GM21737 (cell line): ENCODE measurements around the gene CD163.
"Not testable (repeated sequence)": the region's sequence is repeated elsewhere in the genome, so short reads cannot be mapped to it uniquely, and the experiment has no call there.

Source experiments
- ATAC-seq: cut with Tn5 transposase; IDR thresholded peaks from one replicate; pipeline ENCODE4 v1.9.1; 2021; ENCODE audit warnings: mild to moderate bottlenecking, moderate library complexity; ENCODE audit not compliant: unreplicated experiment

Gene CD163

GRCh38 chr12:7451756-7452155, 51.8 kb downstream of the CD163 start:
- no peak for ATAC-seq

- ATAC-seq: no peak
These were observed 52.9 kb downstream of the CD163 start for GRCh38 chr12:7450667-7451066.

- ATAC-seq: no peak
These were observed 55.5 kb downstream of the CD163 start for GRCh38 chr12:7448099-7448498.

- no peak for ATAC-seq
These were observed 59.0 kb downstream of the CD163 start for GRCh38 chr12:7444537-7444936.

GRCh38 chr12:7444076-7444475, 59.5 kb downstream of the CD163 start, which contains the start of gene CD163L1:
TSS of gene CD163L1 (minus strand) at chr12:7444153. CDS start at chr12:7444127, 26 bp downstream.
- ATAC-seq: no peak

GRCh38 chr12:7441216-7441615, 62.4 kb downstream of the CD163 start:
- ATAC-seq: no peak

GRCh38 chr12:7439579-7440505, 63.7 kb downstream of the CD163 start:
- no peak for ATAC-seq

- ATAC-seq: not testable (repeated sequence)
These were observed 65.1 kb downstream of the CD163 start for GRCh38 chr12:7438291-7438995.

GRCh38 chr12:7437494-7437893, 66.1 kb downstream of the CD163 start:
- ATAC-seq: not testable (repeated sequence)

- ATAC-seq: no peak
These were observed 68.9 kb downstream of the CD163 start for GRCh38 chr12:7434670-7435069.

GRCh38 chr12:7433276-7433822, 70.2 kb downstream of the CD163 start:
- ATAC-seq: no peak

- ATAC-seq: no peak
These were observed 71.4 kb downstream of the CD163 start for GRCh38 chr12:7431993-7432685.
